Measurements from ENCODE around the gene P4HB. TPM values are rescaled to one million over a fixed set of nuclear protein-coding genes. Genes with fewer than 3 reads are reported as not detected.
A peak's percentile ranks its signal among the peaks of the same experiment; 100 is the strongest.

P4HB gene
- total RNA-seq, 3 donors from 2014 or later = 354 to 727 (median 491) TPM

- no peak within 1 kb of the TSS for H3K4me3 ChIP-seq
- H3K36me3 ChIP-seq (ENCODE audit: low read depth) = no peaks in the 10 kb centered on the region
- no peak for TF ChIP-seq CTCF (IDR thresholded peaks at IDR 0.05)
- H3K9me3 ChIP-seq = no peaks in the 10 kb centered on the region
- ATAC-seq = no peak
- intact Hi-C loops (cut with DNase I, micrococcal nuclease) = no loop called here
- no peak for DNase-seq
- peaks cover 3% of the 10 kb centered on the region for H3K4me1 ChIP-seq (ENCODE audit: low read depth)
Measured at GRCh38 chr17:81803728-81804558, 56.4 kb downstream of the P4HB start, which contains the start of gene GCGR. GCGR (plus strand) TSS chr17:81804150; CDS start chr17:81809019, 4,869 bp downstream.

GRCh38 chr17:81802856-81803643 lies 57.3 kb downstream of the P4HB start:
- no peak for DNase-seq
- ATAC-seq = no peak
- TF ChIP-seq CTCF (IDR thresholded peaks at IDR 0.05) = no peak

GRCh38 chr17:81802048-81802758 lies 58.1 kb downstream of the P4HB start:
- Histone ChIP-seq H3K36me3 (ENCODE audit: low read depth) (no peaks in the 10 kb centered on the region), H3K4me3 (no peak overlapping the region), H3K9me3 (no peaks in the 10 kb centered on the region), H3K4me1 (ENCODE audit: low read depth) (peaks cover 3% of the 10 kb centered on the region)
- DNase-seq (no peak), ATAC-seq (no peak)
- TF ChIP-seq CTCF (IDR thresholded peaks at IDR 0.05) = no peak
- intact Hi-C loops (cut with DNase I, micrococcal nuclease) = no loop called here

More at GRCh38 chr17:81802856-81803643, 57.3 kb downstream of the P4HB start:
- H3K4me3 ChIP-seq = no peak overlapping the region
- no peaks in the 10 kb centered on the region for H3K36me3 ChIP-seq (ENCODE audit: low read depth)
- intact Hi-C loops (cut with DNase I, micrococcal nuclease) = no loop called here
- peaks cover 3% of the 10 kb centered on the region for H3K4me1 ChIP-seq (ENCODE audit: low read depth)
- H3K9me3 ChIP-seq = no peaks in the 10 kb centered on the region

GRCh38 chr17:81801327-81801726 lies 59.0 kb downstream of the P4HB start:
- no peak overlapping the region for H3K4me3 ChIP-seq
- no peaks in the 10 kb centered on the region for H3K36me3 ChIP-seq (ENCODE audit: low read depth)
- intact Hi-C loops (cut with DNase I, micrococcal nuclease) = no loop called here
- DNase-seq = no peak
- no peak for ATAC-seq
- H3K4me1 ChIP-seq (ENCODE audit: low read depth) = peaks cover 3% of the 10 kb centered on the region
- no peaks in the 10 kb centered on the region for H3K9me3 ChIP-seq
- TF ChIP-seq CTCF (IDR thresholded peaks at IDR 0.05) = no peak

DNA sequence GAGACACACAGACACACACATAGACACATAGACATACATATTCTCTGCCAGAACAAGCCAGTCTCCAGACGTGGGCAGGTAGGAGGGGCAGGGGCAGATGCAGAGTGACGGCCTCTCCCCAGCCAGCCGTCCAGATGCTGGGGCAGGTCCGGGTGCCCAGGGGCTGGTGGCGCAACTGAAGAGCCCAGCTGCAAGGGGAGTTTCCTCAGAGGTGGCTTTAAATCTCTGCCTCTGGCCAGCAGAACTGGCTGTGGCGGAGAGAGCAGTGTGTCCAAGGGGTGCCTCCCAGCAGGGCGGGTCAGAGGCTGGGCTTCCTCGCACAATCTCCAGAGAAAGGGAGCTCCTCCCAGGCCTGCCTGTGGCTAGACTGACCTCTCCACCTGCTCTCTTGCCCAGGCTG lies 65.8 kb downstream of the P4HB start:
- Histone ChIP-seq H3K4me1 (ENCODE audit: low read depth) (no peaks in the 10 kb centered on the region), H3K36me3 (ENCODE audit: low read depth) (no peaks in the 10 kb centered on the region), H3K4me3 (no peak overlapping the region), H3K9me3 (no peaks in the 10 kb centered on the region)
- no peak for TF ChIP-seq CTCF (IDR thresholded peaks at IDR 0.05)
- intact Hi-C loops (cut with DNase I, micrococcal nuclease) = no loop called here
- DNase-seq = peak; percentile 54 to 69 (median 60)
- peak; percentile 99 for ATAC-seq
